HG03378 (cell line): ENCODE results near the gene RPL10A.

ENCODE experiments used
- ATAC-seq: cut with Tn5 transposase; IDR thresholded peaks from one replicate; pipeline ENCODE4 v1.9.1; 2021; ENCODE audit warnings: mild to moderate bottlenecking, moderate library complexity; ENCODE audit not compliant: unreplicated experiment

The RPL10A gene

DNA sequence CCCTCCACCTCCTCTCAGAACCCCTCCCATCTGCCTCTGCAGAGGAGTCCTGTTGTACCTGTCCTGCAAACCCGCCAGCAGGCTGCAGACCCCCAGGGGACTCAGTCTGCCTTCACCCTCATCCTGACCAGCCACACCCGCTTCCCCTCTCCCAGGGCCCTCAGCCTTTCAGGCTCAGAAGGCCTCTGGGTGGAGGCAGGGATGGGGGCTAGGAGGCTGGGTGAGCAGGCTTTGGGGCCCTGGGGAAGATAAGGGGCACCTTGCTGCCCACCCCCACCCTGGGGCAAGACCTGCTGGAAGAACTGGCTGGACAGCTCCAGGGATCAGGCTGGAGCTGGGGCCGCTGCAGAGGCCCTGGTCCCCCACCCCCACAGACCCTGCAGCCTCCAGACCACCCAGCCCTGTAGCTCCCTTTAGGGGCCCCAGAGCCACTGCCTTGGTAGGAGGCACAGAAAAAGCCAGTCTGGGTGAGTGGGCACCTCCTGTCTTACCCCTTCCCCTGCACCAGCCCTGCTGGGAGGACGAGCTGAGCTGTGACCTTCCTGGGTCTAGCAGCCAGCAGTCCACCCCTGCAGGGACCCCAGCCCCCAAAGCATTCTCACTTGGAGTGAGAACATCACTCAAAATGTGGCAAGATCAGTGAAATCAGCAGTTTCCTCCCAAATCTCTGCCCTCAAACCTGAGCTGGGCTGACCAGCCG is 23.5 kb downstream of the RPL10A start:
- ATAC-seq = no peak

DNA sequence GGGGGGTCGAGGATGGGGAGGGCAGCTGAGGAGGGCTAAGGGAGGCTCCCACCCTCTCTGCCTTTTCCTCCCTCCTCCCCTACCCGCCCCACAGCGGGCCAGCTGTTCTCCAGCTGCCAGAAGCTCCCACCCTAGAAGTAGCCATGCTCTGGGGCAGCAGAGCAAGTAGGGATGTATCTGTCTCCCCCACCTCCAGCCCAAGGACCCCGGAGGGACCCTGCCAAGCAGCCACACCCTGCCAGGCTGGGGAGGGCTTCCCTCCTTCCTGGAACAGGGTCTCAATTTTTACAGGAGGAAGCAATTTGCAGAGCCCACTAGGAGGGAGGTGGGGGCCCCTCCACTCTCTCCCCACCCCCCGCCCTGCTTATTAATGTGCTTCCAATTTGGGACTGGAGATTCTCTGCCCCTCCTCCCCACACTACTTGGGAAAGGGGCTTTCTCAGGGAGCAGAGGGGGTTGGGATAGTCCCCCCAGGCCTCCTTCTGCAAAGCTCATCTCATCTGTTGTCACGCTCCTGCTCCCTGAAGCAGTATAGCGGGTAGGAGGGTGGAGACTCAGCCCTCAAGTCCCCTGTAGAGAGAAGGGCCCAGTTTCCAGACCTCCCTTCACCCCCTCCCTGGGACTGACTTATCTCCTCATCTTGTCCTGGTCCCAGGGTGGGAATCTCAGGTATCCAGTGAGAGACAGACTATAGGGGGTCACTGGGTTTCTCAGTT is 24.2 kb downstream of the RPL10A start:
- ATAC-seq = no peak

DNA sequence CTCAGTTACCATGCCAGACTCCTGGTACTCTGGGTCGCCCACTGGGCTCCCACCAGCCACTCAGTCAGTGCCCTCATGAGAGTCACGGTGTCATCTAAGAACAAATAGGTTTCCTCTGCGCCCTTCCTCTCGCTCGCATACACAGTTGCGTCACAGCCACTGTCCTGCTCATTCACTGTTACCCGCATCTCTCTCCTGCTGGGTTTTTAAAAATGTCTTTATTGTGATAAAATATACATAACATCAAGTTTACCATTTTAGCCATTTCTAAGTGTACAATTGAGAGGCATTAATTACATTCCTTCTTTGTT is 24.7 kb downstream of the RPL10A start:
- no peak for ATAC-seq

DNA sequence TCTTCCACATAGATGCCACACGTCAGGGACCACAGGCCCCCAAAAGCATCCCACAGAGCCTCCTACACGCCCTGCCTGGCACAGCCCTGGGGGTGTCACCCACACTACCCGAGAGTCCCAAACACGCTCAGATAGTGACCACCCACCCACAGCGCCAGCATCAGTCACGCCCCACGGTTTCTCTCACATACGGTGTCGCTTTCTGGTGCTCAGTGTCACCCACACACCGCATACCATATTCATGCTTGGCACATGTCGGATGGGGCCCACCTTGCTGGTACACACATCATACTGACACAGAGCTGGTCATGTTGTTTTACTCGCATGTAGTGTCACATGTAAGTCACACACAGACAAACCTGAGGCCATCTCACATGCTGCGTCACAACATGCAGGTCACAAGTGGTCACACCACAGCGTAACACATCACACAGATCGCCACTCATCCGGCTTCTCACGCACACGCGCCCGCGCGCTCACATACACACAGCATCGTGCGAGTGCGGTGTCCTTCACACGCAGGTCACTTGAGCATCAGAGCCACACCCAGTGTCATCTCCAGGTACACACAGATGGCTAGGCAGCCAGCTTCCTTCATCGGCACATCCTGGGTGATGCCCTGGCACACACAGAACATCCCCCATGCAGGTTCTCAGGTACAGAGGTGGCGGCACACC is 25.2 kb downstream of the RPL10A start:
- ATAC-seq = no peak

DNA sequence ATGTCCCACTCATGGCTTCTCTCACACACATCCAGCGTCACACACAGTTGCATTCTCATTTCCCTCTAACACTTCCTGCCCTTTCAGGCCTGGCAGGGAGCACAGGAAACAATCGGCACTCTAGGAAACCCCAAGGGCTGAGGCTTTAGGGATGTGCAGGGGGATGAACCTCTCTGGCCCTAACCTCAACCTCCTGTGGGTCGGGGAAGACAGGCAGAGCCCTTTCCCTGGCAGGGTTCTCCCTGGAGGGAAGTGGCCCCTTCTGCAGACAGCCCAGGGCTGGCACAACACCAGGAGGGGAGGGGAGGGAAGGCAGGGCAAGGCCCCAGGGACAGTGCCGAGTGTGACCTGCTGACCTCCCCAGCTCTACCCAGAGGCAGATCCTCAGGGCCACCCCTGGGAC is 26.0 kb downstream of the RPL10A start:
- no peak for ATAC-seq

DNA sequence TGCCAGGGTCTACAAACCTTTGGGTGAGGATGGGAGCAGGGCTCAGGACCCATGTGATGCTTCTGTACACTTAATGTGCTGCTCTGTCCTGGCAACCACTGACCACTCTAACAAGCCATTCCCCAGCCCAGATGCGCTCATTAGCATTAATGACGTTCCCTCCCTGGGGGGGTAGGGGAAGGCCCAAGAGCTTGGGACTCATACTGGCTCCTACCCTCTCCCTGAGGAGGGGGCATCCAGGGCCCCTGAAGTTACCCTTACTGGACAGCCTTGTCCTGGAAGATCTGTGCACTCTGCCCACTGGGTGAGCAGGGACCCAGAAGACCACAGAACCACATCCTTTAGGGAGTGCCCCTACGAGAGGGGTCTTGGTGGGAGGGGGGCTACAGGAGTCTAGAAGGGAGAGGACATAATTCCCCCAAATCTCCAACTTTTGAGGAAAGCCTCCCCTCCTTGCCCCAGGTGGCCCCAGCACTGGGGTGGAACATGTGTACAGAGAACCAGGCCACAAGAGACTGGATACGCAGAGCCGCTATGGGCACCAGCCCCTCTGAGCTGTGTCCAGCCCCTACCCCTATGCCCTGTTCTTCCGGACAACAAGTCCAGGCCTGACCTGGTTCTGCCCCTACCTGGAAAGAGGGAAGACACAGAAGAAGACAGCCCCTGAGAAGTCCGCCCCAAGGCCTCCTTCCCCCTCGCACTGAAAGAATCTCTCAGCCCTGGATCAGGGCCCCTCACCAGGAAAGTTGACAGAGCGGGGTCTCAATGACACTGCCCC is 27.2 kb downstream of the RPL10A start:
- no peak for ATAC-seq

DNA sequence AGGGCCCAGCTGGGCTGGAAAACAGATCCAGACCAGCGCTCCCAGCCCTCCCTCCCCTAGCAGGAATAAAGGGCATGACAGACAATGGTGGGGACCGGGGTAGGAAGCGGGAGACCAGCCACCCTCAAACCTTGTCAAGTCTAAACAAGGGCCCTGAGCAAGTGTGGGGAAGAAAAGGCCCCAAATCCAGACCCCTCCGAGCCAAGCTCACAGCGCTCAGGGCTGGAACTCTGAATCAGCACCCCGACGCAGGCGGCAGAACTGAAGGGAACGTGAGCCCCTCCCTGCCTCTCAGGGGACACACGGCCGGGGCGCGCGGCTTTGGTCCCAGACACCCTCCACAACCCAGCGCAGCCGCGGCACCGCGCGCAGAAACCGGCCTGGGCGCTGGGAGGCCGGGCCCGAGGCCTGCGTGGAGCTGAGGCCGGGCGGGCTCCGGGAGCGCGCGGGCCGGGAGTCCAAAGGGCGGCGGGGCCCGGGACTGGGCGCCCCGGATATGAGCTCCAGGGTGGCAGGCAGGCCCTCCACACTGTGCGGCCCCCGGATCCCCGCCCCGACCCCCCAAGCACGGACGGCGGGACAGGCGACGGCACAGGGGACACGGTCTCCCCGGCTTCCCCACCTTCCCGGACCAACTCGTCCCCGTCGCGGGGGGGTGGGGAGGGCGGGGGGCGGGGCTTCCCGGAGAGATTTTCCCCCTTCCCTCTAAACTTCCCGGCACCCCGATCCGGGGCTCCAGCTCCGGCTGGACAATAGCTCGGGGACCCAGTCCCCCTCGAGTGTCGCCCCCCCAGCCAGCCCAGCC is 28.0 kb downstream of the RPL10A start:
- ATAC-seq = no peak

DNA sequence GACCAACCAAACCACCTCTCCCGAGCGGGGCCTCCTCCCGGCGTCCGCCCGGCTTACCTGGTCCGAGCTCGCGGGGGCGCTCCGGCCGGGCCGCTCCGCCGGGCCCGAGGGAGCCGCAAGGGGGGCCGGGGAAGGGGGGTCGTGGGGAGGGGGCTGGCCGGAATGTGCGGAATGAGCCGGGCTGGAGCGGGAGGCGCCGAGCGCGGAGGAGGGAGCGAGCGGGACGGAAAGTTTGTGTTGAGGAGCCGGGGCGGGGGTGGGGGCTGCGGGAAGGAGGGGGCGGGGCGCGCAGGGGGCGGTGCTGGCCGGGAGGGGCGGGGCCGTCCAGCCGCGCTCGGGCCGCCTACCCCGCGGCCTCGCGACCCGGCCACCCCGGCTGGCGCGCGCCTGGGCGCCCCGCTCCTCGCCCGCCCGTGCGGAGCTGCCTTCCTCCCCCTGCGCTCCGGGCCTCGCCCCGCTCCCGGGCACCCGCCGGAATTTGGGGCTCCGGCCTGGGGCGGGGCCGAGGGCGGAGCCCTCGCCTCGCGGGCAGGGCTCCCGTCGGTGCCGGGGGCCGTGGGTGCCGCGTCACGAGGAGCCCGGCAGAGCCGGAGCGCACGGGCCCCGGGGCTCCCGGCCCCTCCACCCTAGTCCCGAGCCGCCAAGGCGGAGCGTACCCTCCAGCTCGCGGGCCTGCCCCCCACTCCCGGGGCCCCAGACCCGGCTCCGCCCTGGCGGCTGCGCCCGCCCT is 28.8 kb downstream of the RPL10A start, which contains the start of gene TEAD3:
Gene TEAD3, minus strand, starts transcription at position 239 of the 730 bp plus-strand sequence.
- ATAC-seq = no peak

DNA sequence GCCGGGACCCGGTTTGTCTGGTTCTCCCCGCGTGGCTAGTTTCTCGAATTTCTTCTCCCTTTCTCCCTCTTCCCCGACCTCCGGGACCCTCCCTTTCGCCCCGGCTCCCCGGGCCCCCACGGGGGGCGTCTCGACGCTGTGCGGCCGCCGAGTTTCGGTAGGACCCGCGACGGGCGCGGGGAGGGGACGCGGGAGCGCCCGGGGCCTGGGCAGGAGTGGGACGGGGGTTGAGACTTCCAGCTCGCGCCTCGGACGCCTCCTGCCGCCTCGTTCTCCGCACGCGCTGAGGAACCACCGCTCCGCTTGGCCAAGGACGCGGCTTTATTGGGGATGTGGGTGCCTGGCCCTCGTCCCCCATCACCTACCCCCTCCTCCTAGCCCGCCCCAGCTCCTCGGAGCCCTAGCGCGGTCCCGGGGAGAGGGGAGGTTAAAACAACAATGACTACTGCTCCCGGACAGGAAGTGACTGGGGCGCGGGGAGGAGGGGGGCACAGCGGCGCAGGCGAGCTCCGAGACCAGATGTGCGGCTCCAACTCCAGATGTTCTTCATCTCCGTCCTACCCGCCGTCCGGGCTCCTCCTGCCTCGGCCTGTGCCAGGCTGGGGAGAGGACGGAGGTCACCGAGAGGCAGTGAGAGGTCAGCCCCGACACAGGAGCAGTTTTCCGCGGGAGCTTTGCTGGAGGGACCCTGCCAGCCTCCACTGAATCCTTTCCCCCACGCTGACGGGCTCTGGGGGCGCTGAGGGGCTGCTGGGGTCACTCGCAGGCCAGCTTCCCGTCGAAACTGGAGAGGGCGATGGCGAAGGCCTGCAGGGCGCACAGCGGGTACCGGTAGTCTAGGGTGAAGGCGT is 29.6 kb downstream of the RPL10A start:
- no peak for ATAC-seq

DNA sequence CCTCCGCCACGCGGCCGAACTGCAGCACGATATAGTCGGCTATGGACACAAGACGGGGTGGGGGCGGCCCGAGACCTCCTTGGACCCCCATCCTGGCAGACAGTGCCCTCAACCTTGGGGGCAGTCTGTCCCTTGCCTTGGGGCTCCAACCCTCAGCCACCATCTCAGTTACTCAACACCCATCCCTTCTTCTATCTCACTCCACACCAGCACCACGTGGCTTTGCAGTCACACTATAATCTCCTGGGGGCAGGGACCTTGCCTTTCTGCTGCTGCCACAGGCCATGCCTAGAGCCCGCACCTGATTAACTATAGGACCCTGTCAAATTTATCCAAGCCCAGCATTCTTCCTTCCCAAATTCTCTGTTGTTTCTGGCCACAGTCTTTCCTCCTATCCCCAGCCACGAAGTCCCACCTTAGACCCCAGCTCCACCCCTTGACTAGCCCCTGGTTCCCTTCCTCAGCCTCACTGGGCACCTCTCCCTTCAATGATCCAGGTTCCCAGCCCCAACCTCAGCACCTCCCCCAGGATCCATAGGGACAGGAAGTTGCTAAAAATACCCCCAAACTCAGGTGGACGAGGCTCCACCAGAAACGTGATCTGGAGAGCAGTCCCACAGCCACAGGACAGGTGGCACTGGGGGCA is 30.3 kb downstream of the RPL10A start:
- ATAC-seq = no peak

DNA sequence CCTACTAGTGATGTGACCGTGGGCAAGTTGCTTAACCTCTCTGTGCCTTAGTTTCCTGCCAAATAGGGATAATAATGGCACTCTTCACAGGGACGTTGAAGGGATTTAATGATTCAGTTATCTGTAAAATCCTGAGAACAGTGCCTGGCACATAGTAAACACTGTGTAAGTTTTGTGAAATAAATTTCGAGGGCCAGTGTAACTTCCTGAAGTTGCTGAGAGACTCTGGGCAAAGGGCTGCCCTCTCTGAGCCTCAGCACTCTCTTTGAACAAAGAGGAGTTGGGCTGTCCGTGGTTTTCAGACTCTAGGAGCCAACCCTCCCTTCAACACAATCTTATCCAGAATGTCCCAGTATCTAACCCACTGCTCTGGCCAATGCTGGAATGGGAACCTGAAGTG is 31.2 kb downstream of the RPL10A start:
- no peak for ATAC-seq

DNA sequence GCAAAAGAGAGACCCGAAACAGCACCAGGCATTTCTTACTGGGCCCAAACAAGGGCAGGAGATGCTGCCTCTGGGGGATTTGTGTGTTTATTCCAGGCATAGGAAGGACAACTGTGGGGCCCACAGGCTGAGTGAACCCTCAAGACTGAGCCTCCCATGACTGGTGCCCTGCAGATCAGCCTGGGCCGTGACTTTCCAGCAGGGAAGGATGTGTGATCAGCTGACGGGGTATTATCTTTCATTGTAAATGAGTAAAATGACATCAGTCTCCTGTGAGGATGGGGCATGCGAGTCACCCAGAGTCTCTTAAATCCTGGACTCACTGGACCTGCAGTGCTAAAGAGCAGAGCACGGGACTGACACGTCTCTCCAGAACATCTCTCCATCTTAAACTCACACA is 32.6 kb downstream of the RPL10A start:
- no peak for ATAC-seq

DNA sequence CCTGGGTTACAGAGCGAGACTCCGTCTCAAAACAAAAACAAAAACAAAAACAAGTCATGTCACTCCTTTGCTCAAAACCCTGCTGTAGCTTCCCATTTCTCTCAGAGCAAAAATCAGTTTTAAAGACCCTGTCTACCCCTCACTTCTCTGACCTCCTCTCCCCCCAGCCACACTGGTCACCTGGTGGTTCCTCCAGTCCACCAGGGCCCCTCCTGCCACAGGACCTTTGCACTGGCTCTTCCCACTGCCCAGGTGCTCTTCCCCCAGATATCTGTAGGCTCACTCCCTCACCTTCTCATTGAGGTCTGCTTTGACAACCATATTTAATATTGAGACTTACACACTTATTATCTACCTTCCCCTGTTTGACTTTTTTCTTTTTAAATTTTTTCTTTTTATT is 33.6 kb downstream of the RPL10A start:
- ATAC-seq = no peak

DNA sequence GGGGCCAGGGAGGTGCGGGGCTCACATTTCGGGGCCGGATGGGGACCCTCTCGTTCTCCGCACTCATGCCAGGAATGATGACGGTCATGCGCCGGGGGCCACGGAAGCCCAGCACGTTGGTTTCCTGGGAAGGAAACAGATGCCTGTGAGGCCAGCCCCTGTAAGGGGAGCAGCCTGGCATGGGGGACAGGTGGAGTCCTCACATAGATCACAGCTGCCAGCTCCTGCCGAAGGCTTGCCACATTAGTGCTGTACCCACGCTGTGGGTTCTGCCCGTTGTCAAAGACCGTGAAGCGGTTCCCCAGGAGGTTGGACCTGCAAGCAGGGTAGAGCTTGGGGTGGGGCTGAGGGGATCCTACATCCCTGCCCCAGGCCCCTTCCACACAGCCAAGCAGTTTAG is 35.3 kb downstream of the RPL10A start:
- no peak for ATAC-seq

DNA sequence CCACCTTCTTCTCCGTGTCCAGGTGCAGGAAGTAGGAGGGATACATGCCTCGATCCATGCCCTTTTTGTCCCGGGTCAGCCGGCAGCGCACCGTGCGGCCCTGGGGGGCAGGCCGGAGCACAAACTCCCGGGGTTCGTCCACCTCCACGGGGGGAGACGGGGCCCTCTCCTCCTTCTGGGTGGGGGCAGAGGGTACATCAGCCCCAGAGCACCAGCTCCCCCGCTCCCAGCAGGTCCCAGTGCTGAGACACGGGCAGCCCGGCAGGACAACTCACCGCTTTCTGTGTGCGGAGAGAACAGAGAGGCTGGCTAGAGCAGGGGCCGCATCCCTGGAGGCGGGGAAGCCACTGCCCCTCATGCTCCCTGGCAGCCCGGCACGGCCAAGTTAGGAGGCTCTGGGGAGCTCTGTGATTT is 37.8 kb downstream of the RPL10A start:
- no peak for ATAC-seq

DNA sequence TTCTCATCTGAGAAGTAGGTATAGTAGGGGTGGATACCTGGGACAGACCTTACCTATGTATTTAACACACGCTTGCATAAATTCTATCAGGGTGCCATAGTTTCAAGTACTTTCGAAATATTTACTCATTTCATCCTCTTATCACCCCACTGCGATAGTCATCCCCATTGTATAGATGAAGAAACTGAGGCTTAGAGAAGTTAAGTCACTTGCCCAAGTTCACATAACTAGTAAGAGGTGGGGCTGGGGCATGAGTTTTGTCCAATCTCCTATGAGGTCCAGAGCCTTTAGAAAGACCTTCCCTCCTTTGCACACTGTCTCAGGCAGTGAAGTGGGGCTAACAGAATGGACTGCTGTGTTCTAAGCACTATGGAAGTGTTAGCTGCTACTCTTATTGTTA is 38.3 kb downstream of the RPL10A start:
- no peak for ATAC-seq

DNA sequence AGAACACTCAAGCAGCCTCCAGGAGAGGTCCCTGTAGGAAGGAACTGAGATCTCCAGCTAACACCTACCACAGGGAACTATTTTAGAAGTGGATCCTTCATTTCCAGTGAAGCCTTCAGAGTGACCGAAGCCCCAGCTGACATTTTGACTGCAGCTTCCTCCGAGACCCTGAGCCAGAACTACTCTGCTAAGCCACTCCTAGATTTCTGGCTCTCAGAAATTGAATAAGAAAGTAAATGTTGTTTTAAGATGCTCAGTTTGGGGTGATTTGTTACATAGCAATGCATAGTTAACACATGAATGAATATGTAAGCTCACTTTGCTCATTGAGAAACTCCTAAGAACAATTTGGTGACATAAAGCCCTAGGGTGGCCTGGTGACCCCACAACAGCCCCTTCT is 39.0 kb downstream of the RPL10A start:
- no peak for ATAC-seq

DNA sequence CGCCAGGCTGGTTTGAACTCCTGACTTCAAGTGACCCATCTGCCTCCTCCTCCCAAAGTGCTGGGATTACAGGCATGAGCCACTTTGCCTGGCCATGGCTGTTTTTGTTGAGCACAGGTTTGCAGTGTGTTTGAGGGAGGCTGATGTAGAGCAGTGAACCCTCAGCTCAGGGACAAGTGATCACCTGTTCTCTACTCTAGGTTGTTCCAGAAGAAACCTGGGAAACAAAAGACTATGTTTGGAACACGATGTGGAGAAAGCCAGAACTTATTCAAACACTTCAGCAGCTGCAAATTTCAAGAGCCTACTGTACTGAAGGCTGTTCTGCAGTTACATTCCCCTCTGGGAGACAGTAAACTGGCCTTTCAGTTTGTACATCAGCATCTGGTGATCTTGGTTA is 39.8 kb downstream of the RPL10A start:
- ATAC-seq = no peak

DNA sequence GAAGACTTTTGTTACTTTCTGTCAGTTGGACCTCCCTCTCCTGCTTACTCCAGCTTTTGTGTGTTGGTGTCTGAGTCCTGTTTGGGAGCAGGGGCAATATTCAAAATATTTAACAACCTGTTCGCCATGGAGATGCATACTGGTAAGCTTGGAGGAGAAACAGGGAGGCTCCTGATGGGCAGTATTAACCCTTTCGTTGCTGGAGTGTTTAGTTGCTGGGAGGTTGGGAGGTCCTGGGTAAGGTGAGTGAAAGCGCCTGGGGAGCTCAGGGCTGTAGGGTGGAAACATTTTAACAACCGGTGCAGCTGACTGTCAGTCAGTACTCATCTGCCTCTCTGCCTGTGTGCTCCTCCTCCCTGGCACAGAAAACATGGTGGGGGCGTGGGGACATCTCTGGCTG is 40.3 kb downstream of the RPL10A start:
- ATAC-seq = no peak
